Dendritic cell treated with granulocyte-macrophage colony-stimulating factor and Interleukin-4, amounts not matched to agents 40 ng/mL and 50 ng/mL, for 4 days (primary cell): ENCODE measurements around the gene PSMD12.
A peak's percentile ranks its signal among the peaks of the same experiment; 100 is the strongest.

ENCODE experiments used
- H3K27ac Mint-ChIP-seq: one replicate; pipeline ENCODE4 v1.8.0; 2022; ENCODE audit warnings: mild to moderate bottlenecking, mixed read lengths
- H3K27me3 Mint-ChIP-seq: one replicate; pipeline ENCODE4 v1.8.0; 2022; ENCODE audit warnings: mild to moderate bottlenecking, mixed read lengths
- H3K36me3 Mint-ChIP-seq: one replicate; pipeline ENCODE4 v1.8.0; 2022; ENCODE audit warnings: low read depth, mixed read lengths
- H3K4me1 Mint-ChIP-seq: one replicate; pipeline ENCODE4 v1.8.0; 2022; ENCODE audit warnings: low read depth, mixed read lengths
- H3K4me3 Mint-ChIP-seq: one replicate; pipeline ENCODE4 v1.8.0; 2022; ENCODE audit warnings: mild to moderate bottlenecking, moderate library complexity, mixed read lengths
- H3K9me3 Mint-ChIP-seq: one replicate; pipeline ENCODE4 v1.8.0; 2022; ENCODE audit warnings: mixed read lengths
- intact Hi-C: fragments of 100-400 bp; cut with micrococcal nuclease; formaldehyde crosslinking; loops from one replicate; pipeline ENCODE4 v1.15.0; 2022

Gene PSMD12

DNA sequence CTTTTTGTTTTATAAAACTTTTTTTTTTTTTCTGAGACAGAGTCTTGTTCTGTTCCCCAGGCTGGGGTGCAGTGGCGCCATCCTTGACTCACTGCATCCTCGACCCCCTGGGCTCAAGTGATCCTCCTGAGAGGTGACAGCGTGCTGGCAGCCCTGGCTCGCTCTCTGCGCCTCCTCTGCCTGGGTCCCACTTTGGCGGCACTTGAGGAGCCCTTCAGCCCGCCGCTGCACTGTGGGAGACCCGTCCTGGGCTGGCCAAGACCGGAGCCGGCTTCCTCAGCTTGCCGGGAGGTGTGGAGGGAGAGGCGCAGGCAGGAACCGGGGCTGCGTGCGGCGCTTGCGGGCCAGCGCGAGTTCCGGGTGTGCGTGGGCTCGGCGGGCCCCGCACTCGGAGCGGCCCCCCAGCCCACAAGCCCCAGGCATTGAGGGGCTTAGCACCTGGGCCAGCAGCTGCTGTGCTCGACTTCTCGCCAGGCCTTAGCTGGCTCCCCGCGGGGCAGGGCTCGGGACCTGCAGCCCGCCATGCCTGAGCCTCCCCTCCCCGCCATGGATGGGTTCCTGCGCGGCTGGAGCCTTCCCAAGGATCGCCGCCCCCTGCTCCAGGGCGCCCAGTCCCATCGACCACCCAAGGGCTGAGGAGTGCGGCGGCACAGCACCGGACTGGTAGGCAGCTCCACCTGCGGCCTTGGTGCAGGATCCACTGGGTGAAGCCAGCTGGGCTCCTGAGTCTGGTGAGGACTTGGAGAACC lies 71.8 kb downstream of the PSMD12 start:
- no peaks in the 10 kb centered on the region for H3K27me3 Mint-ChIP-seq
- H3K9me3 Mint-ChIP-seq, result no peaks in the 10 kb centered on the region
- no peaks in the 10 kb centered on the region for H3K36me3 Mint-ChIP-seq
- no peak overlapping the region for H3K27ac Mint-ChIP-seq
- no peak overlapping the region for H3K4me3 Mint-ChIP-seq
- intact Hi-C loops, result no loop called here
- H3K4me1 Mint-ChIP-seq, result peaks cover 15% of the 10 kb centered on the region

DNA sequence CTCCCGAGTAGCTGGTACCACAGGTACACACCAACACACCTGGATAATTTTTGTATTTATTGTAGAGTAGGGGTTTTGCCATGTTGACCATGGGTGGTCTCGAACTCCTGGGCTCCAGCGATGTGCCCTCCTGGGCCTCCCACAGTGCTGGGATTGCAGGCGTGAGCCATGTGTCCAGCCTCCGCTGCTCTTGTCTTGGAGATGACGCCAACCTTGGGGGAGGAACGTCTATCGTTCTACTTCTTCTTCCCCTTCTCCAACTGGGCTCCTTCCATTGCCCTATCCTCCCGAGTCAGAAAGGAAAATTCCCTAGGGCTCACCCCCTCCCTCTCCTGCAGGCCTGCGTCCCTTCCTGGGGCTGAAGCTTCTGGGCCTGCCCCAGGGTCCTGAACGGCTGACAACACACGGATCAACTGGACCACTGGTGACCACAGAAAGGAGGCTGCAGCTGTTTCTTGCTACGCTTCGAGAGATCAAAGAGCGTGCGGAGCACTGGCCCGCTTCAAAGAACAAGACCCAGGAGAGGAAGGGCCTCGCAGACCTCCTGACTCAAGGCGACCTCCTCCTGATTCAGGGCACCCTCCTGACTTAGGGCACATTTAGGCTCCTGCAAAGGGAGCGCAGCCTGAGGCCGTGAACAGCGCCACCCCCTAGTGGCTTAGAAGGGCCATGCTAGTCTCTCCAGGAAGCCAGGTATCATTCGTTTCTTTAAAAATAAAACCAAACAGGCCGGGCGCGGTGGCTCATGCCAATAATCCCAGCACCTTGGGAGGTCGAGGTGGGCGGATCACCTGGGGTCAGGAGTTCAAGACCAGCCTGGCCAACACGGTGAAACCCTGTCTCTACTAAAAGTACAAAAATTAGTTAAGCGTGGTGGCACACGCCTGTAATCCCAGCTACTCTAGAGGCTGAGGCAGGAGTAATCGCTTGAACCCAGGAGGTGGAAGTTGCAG lies 72.8 kb downstream of the PSMD12 start:
- H3K9me3 Mint-ChIP-seq, result no peaks in the 10 kb centered on the region
- peak overlapping the region; percentile 73 for H3K4me3 Mint-ChIP-seq
- no peaks in the 10 kb centered on the region for H3K36me3 Mint-ChIP-seq
- H3K4me1 Mint-ChIP-seq, result peaks cover 22% of the 10 kb centered on the region
- H3K27ac Mint-ChIP-seq, result peak overlapping the region; percentile 50
- intact Hi-C loops, result loop anchor here (1.0 to 2.0 kb wide), 2 partner anchors 49 to 72 kb away; partner anchors contain the start of gene HELZ
- H3K27me3 Mint-ChIP-seq, result no peaks in the 10 kb centered on the region

DNA sequence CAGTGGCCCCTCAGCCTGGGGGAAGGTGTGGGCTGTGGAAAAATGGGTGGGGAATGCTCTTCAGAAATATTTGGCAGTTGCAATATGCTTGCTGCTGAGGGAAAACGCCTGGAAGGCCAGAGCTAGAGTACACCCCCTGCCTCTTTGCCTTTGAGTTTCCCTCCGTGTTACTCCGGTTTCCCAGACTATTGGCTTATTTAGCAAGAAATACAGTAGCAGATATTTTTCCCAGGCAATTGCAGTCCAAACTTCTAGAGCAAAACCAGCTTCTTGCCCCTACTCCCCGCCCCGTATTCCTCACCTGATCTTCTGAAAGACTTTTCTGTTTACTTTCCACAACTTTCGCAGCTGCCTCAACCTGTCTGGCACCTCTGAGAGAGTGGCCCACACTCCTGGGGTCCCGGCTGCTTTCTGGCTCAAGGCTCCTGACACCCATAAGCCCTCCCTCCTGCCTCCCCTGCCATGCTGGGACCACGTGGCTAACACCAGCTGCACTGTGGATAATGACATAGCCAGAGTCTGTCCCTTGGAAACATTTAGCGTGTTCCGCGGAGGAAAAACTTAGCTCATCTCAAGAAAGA lies 75.6 kb downstream of the PSMD12 start:
- intact Hi-C loops, result no loop called here
- no peak overlapping the region for H3K4me3 Mint-ChIP-seq

GRCh38 chr17:67290244-67290643 lies 76.1 kb downstream of the PSMD12 start:
- H3K27me3 Mint-ChIP-seq, result no peaks in the 10 kb centered on the region
- no peaks in the 10 kb centered on the region for H3K9me3 Mint-ChIP-seq
- H3K27ac Mint-ChIP-seq, result peak overlapping the region; percentile 62
- H3K4me3 Mint-ChIP-seq, result no peak overlapping the region
- H3K4me1 Mint-ChIP-seq, result peaks cover 22% of the 10 kb centered on the region
- no peaks in the 10 kb centered on the region for H3K36me3 Mint-ChIP-seq
- intact Hi-C loops, result no loop called here

More for the DNA sequence above, 75.6 kb downstream of the PSMD12 start:
- Mint-ChIP-seq H3K4me1 (peaks cover 22% of the 10 kb centered on the region), H3K9me3 (no peaks in the 10 kb centered on the region), H3K36me3 (no peaks in the 10 kb centered on the region), H3K27ac (no peak overlapping the region), H3K27me3 (no peaks in the 10 kb centered on the region)

GRCh38 chr17:67289181-67289876 lies 77.0 kb downstream of the PSMD12 start:
- H3K4me1 Mint-ChIP-seq, result peaks cover 22% of the 10 kb centered on the region
- H3K4me3 Mint-ChIP-seq, result peak overlapping the region; percentile 10
- intact Hi-C loops, result no loop called here
- no peaks in the 10 kb centered on the region for H3K36me3 Mint-ChIP-seq
- no peaks in the 10 kb centered on the region for H3K9me3 Mint-ChIP-seq
- H3K27ac Mint-ChIP-seq, result peak overlapping the region; percentile 62
- H3K27me3 Mint-ChIP-seq, result no peaks in the 10 kb centered on the region
